HepG2 (cell line): ENCODE measurements around the gene NFE2L2. TPM values are rescaled to one million over a fixed set of nuclear protein-coding genes. Genes with fewer than 3 reads are reported as not detected.
A peak's percentile ranks its signal among the peaks of the same experiment; 100 is the strongest.

ENCODE experiments used
- ERF ChIP-seq: IDR thresholded peaks from 2 replicates; pipeline ENCODE4 v1.6.1; 2018; ENCODE audit warnings: missing biosample characterization, missing genetic modification reagents
- HMG20A ChIP-seq: IDR thresholded peaks from 2 replicates; pipeline ENCODE4 v1.6.1; 2016; ENCODE audit warnings: borderline replicate concordance
- HOXA9 ChIP-seq: sonication (generic); formaldehyde crosslinking; IDR thresholded peaks from 2 replicates; pipeline ENCODE4 v1.8.1; 2022; ENCODE audit warnings: missing genetic modification reagents, mild to moderate bottlenecking, moderate library complexity, borderline replicate concordance
- ISL2 ChIP-seq: sonication (generic); formaldehyde crosslinking; IDR thresholded peaks from 2 replicates; pipeline ENCODE4 v1.5.0; 2020; ENCODE audit warnings: missing genetic modification reagents
- JUNB ChIP-seq: sonication (generic); formaldehyde crosslinking; IDR thresholded peaks from 2 replicates; pipeline ENCODE4 v1.8.0; 2022; ENCODE audit warnings: missing genetic modification reagents, mild to moderate bottlenecking, borderline replicate concordance
- MLX ChIP-seq: IDR thresholded peaks from 2 replicates; pipeline ENCODE4 v1.6.1; 2016
- MXD3 ChIP-seq: IDR thresholded peaks from 2 replicates; pipeline ENCODE4 v1.6.1; 2016; ENCODE audit warnings: mild to moderate bottlenecking, missing biosample characterization, missing genetic modification reagents
- NPAS2 ChIP-seq: sonication (generic); formaldehyde crosslinking; IDR thresholded peaks from 2 replicates; pipeline ENCODE4 v1.8.0; 2022; ENCODE audit warnings: mild to moderate bottlenecking, missing genetic modification reagents, borderline replicate concordance
- PAF1 ChIP-seq: IDR thresholded peaks from 2 replicates; pipeline ENCODE4 v1.6.1; 2016; ENCODE audit warnings: missing genetic modification reagents, missing compliant biosample characterization
- RAD51 ChIP-seq: fragments of 450-650 bp; IDR thresholded peaks from 2 replicates; pipeline ENCODE4 v1.6.1; 2016; ENCODE audit warnings: borderline replicate concordance
- RNF2 ChIP-seq: fragments of 450-650 bp; conservative IDR thresholded peaks from 2 replicates; pipeline ENCODE4 v1.6.1; 2016; ENCODE audit warnings: low read depth
- RXRA ChIP-seq: sonication (generic); formaldehyde crosslinking; IDR thresholded peaks from 2 replicates; pipeline ENCODE4 v1.5.1; 2020; ENCODE audit warnings: missing genetic modification reagents
- SIX1 ChIP-seq: sonication (generic); formaldehyde crosslinking; IDR thresholded peaks from 2 replicates; pipeline ENCODE4 v1.4.0; 2020; ENCODE audit warnings: missing genetic modification reagents, borderline replicate concordance
- SMARCE1 ChIP-seq: fragments of 450-650 bp; IDR thresholded peaks from 2 replicates; pipeline ENCODE4 v1.6.1; 2017; ENCODE audit warnings: borderline replicate concordance
- TEF ChIP-seq: sonication (generic); formaldehyde crosslinking; IDR thresholded peaks from 2 replicates; pipeline ENCODE4 v1.5.0; 2020; ENCODE audit warnings: missing genetic modification reagents
- ZC3H13 ChIP-seq: sonication (generic); formaldehyde crosslinking; IDR thresholded peaks from 2 replicates; pipeline ENCODE4 v1.8.1; 2023; ENCODE audit warnings: mild to moderate bottlenecking, missing genetic modification reagents, moderate library complexity
- ZFP36 ChIP-seq: fragments of 150-350 bp; IDR thresholded peaks from 2 replicates; pipeline ENCODE4 v1.6.1; 2018; ENCODE audit warnings: borderline replicate concordance, low read length, low read depth; ENCODE audit not compliant: partially characterized antibody
- ZNF121 ChIP-seq: sonication (generic); formaldehyde crosslinking; IDR thresholded peaks from 2 replicates; pipeline ENCODE4 v1.5.0; 2020; ENCODE audit warnings: mild to moderate bottlenecking, missing genetic modification reagents
- ZNF205 ChIP-seq: IDR thresholded peaks from 2 replicates; pipeline ENCODE4 v1.6.1; 2018; ENCODE audit warnings: missing biosample characterization, missing genetic modification reagents
- ZNF567 ChIP-seq: sonication (generic); formaldehyde crosslinking; IDR thresholded peaks from 2 replicates; pipeline ENCODE4 v1.8.1; 2023; ENCODE audit warnings: mild to moderate bottlenecking, missing genetic modification reagents, borderline replicate concordance
- ZNF644 ChIP-seq: IDR thresholded peaks from 2 replicates; pipeline ENCODE4 v1.6.1; 2016; ENCODE audit warnings: low read depth
- ZNF740 ChIP-seq: sonication (generic); formaldehyde crosslinking; IDR thresholded peaks from 2 replicates; pipeline ENCODE4 v1.4.0; 2020; ENCODE audit warnings: missing genetic modification reagents
- polyA plus RNA-seq, 8 experiments: library from polyadenylated mRNA; depleted of rRNA in 3 of 8; stranded (reverse) in 7 of 8; unstranded in 1 of 8; fragments of >200 nt; fragmentation: Illumina TruSeq in 4 of 8; extraction: Trizol in 4 of 8; gene quantifications; 2 replicates each; pipeline versions ENCODE4 v1.2.1 to v1.2.3, GENCODE V29; 2011 to 2016; ENCODE audit warnings: low read depth in 4 of 8, missing spikeins in 1 of 8, mixed read lengths in 1 of 8; ENCODE audit not compliant: insufficient read depth in 1 of 8
- total RNA-seq, 5 experiments: library from RNA; depleted of rRNA; stranded (reverse); fragments of >200 nt; fragmentation: Illumina TruSeq; extraction: Trizol; gene quantifications; 2 replicates each; pipeline ENCODE4 v1.2.3, GENCODE V29; 2016; ENCODE audit warnings: low read depth in 1 of 5
- TF ChIP-seq, protein P1 (sequence below): sonication (generic); formaldehyde crosslinking; IDR thresholded peaks from 2 replicates; pipeline ENCODE4 v1.4.0; 2020; ENCODE audit warnings: low read depth, mild to moderate bottlenecking, missing genetic modification reagents
- TF ChIP-seq, protein P2 (sequence below): sonication (generic); formaldehyde crosslinking; conservative IDR thresholded peaks from 2 replicates; pipeline ENCODE4 v1.5.0; 2020; ENCODE audit warnings: missing genetic modification reagents

The NFE2L2 gene
- total and polyA plus RNA-seq, 2 of the 13 experiments (the other 11 are each of a cell fraction or from before 2014, with no cell fraction given), result 84.6 to 215 TPM

DNA sequence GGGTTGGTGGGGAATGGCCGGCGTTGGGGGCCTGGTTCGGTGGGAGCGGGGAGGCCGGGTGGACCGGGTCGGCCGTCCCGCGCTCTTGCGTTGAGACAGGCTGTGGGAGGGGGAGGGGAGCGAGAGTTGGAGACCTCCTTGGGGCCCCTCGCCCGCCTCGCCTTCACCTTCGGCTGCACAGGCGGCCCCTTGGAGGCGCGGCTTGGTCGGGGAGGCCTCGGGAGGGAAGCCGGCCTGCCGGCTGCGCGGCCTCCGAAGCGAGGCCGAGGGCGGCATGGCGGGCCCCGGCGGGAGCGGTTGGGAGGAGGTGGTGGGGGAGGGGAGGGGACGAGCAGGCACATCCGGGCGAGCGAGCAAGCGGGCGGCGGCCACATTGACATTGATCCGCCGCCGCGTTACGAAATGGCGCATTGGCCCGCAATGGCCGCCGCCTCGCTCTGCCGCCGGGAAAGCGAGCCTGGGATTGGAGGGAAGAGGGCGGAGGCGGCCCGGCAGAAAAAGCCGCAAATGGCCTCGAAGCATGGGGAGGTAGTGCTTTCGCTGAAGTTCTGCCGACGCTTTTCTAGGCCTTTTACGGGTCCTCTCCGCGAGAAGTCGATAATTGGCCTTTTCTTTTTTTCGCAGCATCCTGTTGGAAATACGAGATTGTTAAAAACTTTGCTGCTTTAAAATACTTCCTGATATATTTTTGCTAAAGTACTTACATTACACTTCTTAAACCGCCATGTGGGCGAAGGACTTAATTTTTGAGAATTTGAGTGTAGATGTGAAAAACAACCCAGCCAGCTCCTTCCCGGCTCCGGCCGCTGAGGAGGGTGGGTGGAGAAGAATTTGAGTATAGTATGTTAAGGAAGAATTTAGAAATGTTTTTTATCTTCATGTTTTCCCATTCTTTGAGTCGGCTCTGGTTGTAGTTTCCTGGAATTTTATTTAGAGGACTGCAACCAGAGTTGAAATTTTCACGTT is 51.4 kb downstream of the NFE2L2 start (continued):
- 0 out of 2 replicates have a peak, but pooled peaks have one; percentile 32 for TF ChIP-seq JUNB (CRISPR knock-in tag)
- TF ChIP-seq RAD51, result no peak
- TF ChIP-seq, protein P1, sequence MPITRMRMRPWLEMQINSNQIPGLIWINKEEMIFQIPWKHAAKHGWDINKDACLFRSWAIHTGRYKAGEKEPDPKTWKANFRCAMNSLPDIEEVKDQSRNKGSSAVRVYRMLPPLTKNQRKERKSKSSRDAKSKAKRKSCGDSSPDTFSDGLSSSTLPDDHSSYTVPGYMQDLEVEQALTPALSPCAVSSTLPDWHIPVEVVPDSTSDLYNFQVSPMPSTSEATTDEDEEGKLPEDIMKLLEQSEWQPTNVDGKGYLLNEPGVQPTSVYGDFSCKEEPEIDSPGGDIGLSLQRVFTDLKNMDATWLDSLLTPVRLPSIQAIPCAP (CRISPR knock-in tag), result no peak
- peak; percentile 78 for TF ChIP-seq ISL2 (CRISPR knock-in tag)
- peak; percentile 71; the same call in 1 of the 2 replicates for TF ChIP-seq PAF1 (CRISPR knock-in tag)
- TF ChIP-seq ZNF205 (CRISPR knock-in tag), result peak; percentile 90
- no peak for TF ChIP-seq ZNF644 (CRISPR knock-in tag)
- TF ChIP-seq ZNF567, result no peak
- no peak for TF ChIP-seq RNF2
- peak; percentile 72 for TF ChIP-seq HOXA9 (CRISPR knock-in tag)
- TF ChIP-seq ZNF121 (CRISPR knock-in tag), result no peak
- peak; percentile 91; the same call in 1 of the 2 replicates for TF ChIP-seq ERF
- TF ChIP-seq SIX1 (CRISPR knock-in tag), result peak; percentile 83
- TF ChIP-seq HMG20A (CRISPR knock-in tag), result no peak
- TF ChIP-seq MXD3, result peak; percentile 84
- TF ChIP-seq TEF (CRISPR knock-in tag), result no peak
- peak; percentile 49; the same call in 1 of the 2 replicates for TF ChIP-seq MLX (CRISPR knock-in tag)
- peak; percentile 84 for TF ChIP-seq RXRA (CRISPR knock-in tag)
- TF ChIP-seq SMARCE1, result no peak
- TF ChIP-seq ZFP36, result no peak
- peak; percentile 81 for TF ChIP-seq ZC3H13 (CRISPR knock-in tag)
- TF ChIP-seq NPAS2 (CRISPR knock-in tag), result no peak
- no peak for TF ChIP-seq ZNF740 (CRISPR knock-in tag)
- TF ChIP-seq, protein P2, sequence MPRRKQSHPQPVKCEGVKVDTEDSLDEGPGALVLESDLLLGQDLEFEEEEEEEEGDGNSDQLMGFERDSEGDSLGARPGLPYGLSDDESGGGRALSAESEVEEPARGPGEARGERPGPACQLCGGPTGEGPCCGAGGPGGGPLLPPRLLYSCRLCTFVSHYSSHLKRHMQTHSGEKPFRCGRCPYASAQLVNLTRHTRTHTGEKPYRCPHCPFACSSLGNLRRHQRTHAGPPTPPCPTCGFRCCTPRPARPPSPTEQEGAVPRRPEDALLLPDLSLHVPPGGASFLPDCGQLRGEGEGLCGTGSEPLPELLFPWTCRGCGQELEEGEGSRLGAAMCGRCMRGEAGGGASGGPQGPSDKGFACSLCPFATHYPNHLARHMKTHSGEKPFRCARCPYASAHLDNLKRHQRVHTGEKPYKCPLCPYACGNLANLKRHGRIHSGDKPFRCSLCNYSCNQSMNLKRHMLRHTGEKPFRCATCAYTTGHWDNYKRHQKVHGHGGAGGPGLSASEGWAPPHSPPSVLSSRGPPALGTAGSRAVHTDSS (CRISPR knock-in tag), result no peak
